Ishikawa (cell line): ENCODE measurements around the gene ZMYND8.

Experiments used
- FOXM1 ChIP-seq: IDR thresholded peaks from 2 replicates; pipeline ENCODE4 v1.6.1; 2012; ENCODE audit warnings: low read depth, borderline replicate concordance
- NFIC ChIP-seq: IDR thresholded peaks from 2 replicates; pipeline ENCODE4 v1.6.1; 2012
- TF ChIP-seq, protein P1 (sequence below): IDR thresholded peaks from 2 replicates; pipeline ENCODE4 v1.6.1; 2012

GRCh38 chr20:47350691-47351545 lies 5.6 kb downstream of the ZMYND8 start:
- TF ChIP-seq FOXM1 (no peak), NFIC (no peak)
- TF ChIP-seq, protein P1, sequence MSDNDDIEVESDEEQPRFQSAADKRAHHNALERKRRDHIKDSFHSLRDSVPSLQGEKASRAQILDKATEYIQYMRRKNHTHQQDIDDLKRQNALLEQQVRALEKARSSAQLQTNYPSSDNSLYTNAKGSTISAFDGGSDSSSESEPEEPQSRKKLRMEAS: no peak
